ENCODE data around the gene LRCH1. TPM values are rescaled to one million over a fixed set of nuclear protein-coding genes. Genes with fewer than 3 reads are reported as not detected.

The LRCH1 gene
- total and polyA plus RNA-seq, 2 of the 4 experiments (the other 2 are of a cell fraction), result 7.0 to 8.8 TPM

- dilution Hi-C loops (cut with HindIII; ENCODE audit: low sequenced_read_pairs, unreplicated experiment) (no loop called here), in situ Hi-C loops (cut with MboI; ENCODE audit: low sequenced_read_pairs) (no loop called here), intact Hi-C loops (cut with micrococcal nuclease) (no loop called here)
- Histone ChIP-seq H3K27ac (ENCODE audit: insufficient read depth, low read length) (no peak overlapping the region), H4K5ac (ENCODE audit: low read depth, low read length) (no peak overlapping the region), H2AK5ac (ENCODE audit: low read depth, low read length) (no peak overlapping the region), H2BK20ac (ENCODE audit: low read depth, low read length) (no peak overlapping the region), H3K27me3 (ENCODE audit: control insufficient read depth, insufficient read depth, low read length) (no peaks in the 10 kb centered on the region), H3K4me3 (ENCODE audit: insufficient read depth, low read depth, low read length) (no peak overlapping the region), H3K4ac (ENCODE audit: low read depth, low read length) (no peak overlapping the region), H4K8ac (ENCODE audit: low read depth in 2 of 2, low read length in 2 of 2) (no peak overlapping the region), H2BK120ac (ENCODE audit: low read depth, low read length) (no peak overlapping the region), H4K20me1 (ENCODE audit: insufficient read depth, low read length) (no peaks in the 10 kb centered on the region), H3K14ac (replicated peaks; ENCODE audit: low read depth, low read length) (no peak overlapping the region), H3K23ac (ENCODE audit: low read depth, low read length) (no peak overlapping the region), H3K4me1 (ENCODE audit: control insufficient read depth, insufficient read depth, low read length) (no peaks in the 10 kb centered on the region), H3K4me2 (ENCODE audit: low read depth, low read length) (no peak overlapping the region), H3K9me3 (ENCODE audit: control insufficient read depth, insufficient read depth, low read length) (no peaks in the 10 kb centered on the region), H3K18ac (ENCODE audit: low read depth, low read length) (no peak overlapping the region), H3K9ac (ENCODE audit: low read depth, low read length) (no peak overlapping the region), H2AK9ac (replicated peaks; ENCODE audit: low read depth, low read length, poor library complexity) (no peak overlapping the region), H3K79me1 (ENCODE audit: low read depth in 1 of 2, low read length in 2 of 2) (no peaks in the 10 kb centered on the region), H2AFZ (replicated peaks; ENCODE audit: low read length, poor library complexity) (no peak overlapping the region), H2BK15ac (ENCODE audit: low read depth, low read length) (no peak overlapping the region), H3K36me3 (ENCODE audit: control insufficient read depth, insufficient read depth, low read length) (peaks cover 29% of the 10 kb centered on the region), H4K91ac (ENCODE audit: insufficient read depth, low read depth, low read length) (no peak overlapping the region), H3K56ac (ENCODE audit: extremely low read depth, insufficient read depth, low read length) (no peak overlapping the region), H2BK5ac (ENCODE audit: low read depth, low read length, poor library complexity, severe bottlenecking) (no peak overlapping the region), H3K9me1 (ENCODE audit: insufficient read depth, low read length) (peaks cover 2% of the 10 kb centered on the region; the same call in 1 of the 2 replicates)
- BruUV-seq (replicated peaks), result no TSS peak
- no peak for ATAC-seq (ENCODE audit: low read depth)
- CTCF ChIA-PET, result interaction anchor here (0.6 kb wide), 1 partner anchor 247 kb away, joined by 3 read pairs; no protein-coding TSS in a partner anchor
- no peak for DNase-seq
- POLR2A ChIA-PET (ENCODE audit: unreplicated experiment), result interaction anchor here (0.6 kb wide), 1 partner anchor 42 kb away, joined by 11 read pairs; no protein-coding TSS in a partner anchor
- TF ChIP-seq POLR2A (IDR thresholded peaks at IDR 0.05; ENCODE audit: low read depth, low read length) (no peak), CHD1 (IDR thresholded peaks at IDR 0.05; ENCODE audit: low read depth, low read length) (no peak), ELK1 (IDR thresholded peaks at IDR 0.05; ENCODE audit: borderline replicate concordance, low read depth, low read length) (no peak), MXI1 (IDR thresholded peaks at IDR 0.05; ENCODE audit: borderline replicate concordance, low read depth, low read length) (no peak), NFE2L2 (IDR thresholded peaks at IDR 0.05; ENCODE audit: low read depth, low read length) (no peak), SMC3 (IDR thresholded peaks at IDR 0.05; ENCODE audit: low read depth, low read length) (no peak), MAFK (IDR thresholded peaks at IDR 0.05; ENCODE audit: low read depth, low read length) (no peak), MAZ (IDR thresholded peaks at IDR 0.05; ENCODE audit: borderline replicate concordance, low read depth, low read length) (no peak), RCOR1 (IDR thresholded peaks at IDR 0.05; ENCODE audit: insufficient replicate concordance, low read length) (no peak), BHLHE40 (IDR thresholded peaks at IDR 0.05; ENCODE audit: low read depth, low read length) (no peak), CEBPB (IDR thresholded peaks at IDR 0.05; ENCODE audit: low read depth, low read length) (no peak), RFX5 (IDR thresholded peaks at IDR 0.05; ENCODE audit: low read depth, low read length) (no peak), RAD21 (IDR thresholded peaks at IDR 0.05; ENCODE audit: low read length) (no peak), FOS (IDR thresholded peaks at IDR 0.05; ENCODE audit: low read depth, low read length) (no peak)
- TF ChIP-seq, protein P1, sequence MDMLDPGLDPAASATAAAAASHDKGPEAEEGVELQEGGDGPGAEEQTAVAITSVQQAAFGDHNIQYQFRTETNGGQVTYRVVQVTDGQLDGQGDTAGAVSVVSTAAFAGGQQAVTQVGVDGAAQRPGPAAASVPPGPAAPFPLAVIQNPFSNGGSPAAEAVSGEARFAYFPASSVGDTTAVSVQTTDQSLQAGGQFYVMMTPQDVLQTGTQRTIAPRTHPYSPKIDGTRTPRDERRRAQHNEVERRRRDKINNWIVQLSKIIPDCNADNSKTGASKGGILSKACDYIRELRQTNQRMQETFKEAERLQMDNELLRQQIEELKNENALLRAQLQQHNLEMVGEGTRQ (IDR thresholded peaks at IDR 0.05; ENCODE audit: low read depth, low read length), result no peak
- TF ChIP-seq, protein P2, sequence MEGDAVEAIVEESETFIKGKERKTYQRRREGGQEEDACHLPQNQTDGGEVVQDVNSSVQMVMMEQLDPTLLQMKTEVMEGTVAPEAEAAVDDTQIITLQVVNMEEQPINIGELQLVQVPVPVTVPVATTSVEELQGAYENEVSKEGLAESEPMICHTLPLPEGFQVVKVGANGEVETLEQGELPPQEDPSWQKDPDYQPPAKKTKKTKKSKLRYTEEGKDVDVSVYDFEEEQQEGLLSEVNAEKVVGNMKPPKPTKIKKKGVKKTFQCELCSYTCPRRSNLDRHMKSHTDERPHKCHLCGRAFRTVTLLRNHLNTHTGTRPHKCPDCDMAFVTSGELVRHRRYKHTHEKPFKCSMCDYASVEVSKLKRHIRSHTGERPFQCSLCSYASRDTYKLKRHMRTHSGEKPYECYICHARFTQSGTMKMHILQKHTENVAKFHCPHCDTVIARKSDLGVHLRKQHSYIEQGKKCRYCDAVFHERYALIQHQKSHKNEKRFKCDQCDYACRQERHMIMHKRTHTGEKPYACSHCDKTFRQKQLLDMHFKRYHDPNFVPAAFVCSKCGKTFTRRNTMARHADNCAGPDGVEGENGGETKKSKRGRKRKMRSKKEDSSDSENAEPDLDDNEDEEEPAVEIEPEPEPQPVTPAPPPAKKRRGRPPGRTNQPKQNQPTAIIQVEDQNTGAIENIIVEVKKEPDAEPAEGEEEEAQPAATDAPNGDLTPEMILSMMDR (conservative IDR thresholded peaks at IDR 0.05; ENCODE audit: low read depth, low read length), result no peak
- WGBS, 2 experiments (ENCODE audit: extremely low coverage in 2 of 2, insufficient read length in 1 of 2), result 100% methylated on average over 2 of the region's 6 CpGs; no CpG with 5 or more reads in 1 of the 2 experiments
Observed at GRCh38 chr13:46731535-46731934, 178.6 kb downstream of the LRCH1 start.
